Measurements from ENCODE around the gene KLHDC1.

DNA sequence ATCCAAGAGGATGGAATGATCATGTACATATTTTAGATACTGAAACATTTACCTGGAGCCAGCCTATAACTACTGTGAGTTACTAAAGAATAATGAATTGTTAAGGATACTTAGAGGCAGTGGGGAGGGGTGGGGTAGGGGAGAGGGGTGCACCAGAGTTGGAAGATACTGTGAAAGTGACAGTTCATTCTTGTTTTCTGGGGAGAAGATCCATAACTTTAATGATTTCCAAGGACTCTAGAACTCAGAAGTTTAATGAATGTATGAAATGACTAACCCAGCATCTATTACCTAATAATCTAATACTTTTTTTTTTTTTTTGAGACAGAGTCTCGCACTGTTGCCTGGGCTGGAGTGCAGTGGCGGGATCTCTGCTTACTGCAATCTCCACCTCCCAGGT lies 85.5 kb downstream of the KLHDC1 start:
- no peak for TF ChIP-seq NBN (IDR thresholded peaks at IDR 0.05; ENCODE audit: low read depth)
- TF ChIP-seq, protein P1, sequence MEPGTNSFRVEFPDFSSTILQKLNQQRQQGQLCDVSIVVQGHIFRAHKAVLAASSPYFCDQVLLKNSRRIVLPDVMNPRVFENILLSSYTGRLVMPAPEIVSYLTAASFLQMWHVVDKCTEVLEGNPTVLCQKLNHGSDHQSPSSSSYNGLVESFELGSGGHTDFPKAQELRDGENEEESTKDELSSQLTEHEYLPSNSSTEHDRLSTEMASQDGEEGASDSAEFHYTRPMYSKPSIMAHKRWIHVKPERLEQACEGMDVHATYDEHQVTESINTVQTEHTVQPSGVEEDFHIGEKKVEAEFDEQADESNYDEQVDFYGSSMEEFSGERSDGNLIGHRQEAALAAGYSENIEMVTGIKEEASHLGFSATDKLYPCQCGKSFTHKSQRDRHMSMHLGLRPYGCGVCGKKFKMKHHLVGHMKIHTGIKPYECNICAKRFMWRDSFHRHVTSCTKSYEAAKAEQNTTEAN (CRISPR knock-in tag; IDR thresholded peaks at IDR 0.05), result no peak
- TF ChIP-seq, protein P2, sequence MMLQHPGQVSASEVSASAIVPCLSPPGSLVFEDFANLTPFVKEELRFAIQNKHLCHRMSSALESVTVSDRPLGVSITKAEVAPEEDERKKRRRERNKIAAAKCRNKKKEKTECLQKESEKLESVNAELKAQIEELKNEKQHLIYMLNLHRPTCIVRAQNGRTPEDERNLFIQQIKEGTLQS (IDR thresholded peaks at IDR 0.05), result no peak
- TF ChIP-seq, protein P2 (CRISPR knock-in tag; conservative IDR thresholded peaks at IDR 0.05), result no peak
- TF ChIP-seq, protein P3, sequence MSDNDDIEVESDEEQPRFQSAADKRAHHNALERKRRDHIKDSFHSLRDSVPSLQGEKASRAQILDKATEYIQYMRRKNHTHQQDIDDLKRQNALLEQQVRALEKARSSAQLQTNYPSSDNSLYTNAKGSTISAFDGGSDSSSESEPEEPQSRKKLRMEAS (CRISPR knock-in tag; IDR thresholded peaks at IDR 0.05), result no peak
- TF ChIP-seq FOXK1 (CRISPR knock-in tag; IDR thresholded peaks at IDR 0.05; ENCODE audit: borderline replicate concordance), result no peak
- TF ChIP-seq SMC3 (conservative IDR thresholded peaks at IDR 0.05; ENCODE audit: insufficient read depth, low read depth, low read length), result no peak
- TF ChIP-seq, protein P4, sequence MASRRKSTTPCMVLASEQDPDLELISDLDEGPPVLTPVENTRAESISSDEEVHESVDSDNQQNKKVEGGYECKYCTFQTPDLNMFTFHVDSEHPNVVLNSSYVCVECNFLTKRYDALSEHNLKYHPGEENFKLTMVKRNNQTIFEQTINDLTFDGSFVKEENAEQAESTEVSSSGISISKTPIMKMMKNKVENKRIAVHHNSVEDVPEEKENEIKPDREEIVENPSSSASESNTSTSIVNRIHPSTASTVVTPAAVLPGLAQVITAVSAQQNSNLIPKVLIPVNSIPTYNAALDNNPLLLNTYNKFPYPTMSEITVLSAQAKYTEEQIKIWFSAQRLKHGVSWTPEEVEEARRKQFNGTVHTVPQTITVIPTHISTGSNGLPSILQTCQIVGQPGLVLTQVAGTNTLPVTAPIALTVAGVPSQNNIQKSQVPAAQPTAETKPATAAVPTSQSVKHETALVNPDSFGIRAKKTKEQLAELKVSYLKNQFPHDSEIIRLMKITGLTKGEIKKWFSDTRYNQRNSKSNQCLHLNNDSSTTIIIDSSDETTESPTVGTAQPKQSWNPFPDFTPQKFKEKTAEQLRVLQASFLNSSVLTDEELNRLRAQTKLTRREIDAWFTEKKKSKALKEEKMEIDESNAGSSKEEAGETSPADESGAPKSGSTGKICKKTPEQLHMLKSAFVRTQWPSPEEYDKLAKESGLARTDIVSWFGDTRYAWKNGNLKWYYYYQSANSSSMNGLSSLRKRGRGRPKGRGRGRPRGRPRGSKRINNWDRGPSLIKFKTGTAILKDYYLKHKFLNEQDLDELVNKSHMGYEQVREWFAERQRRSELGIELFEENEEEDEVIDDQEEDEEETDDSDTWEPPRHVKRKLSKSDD (conservative IDR thresholded peaks at IDR 0.05; ENCODE audit: low read length), result no peak
- TF ChIP-seq MEIS2 (IDR thresholded peaks at IDR 0.05; ENCODE audit: partially characterized antibody), result no peak
- TF ChIP-seq, protein P5, sequence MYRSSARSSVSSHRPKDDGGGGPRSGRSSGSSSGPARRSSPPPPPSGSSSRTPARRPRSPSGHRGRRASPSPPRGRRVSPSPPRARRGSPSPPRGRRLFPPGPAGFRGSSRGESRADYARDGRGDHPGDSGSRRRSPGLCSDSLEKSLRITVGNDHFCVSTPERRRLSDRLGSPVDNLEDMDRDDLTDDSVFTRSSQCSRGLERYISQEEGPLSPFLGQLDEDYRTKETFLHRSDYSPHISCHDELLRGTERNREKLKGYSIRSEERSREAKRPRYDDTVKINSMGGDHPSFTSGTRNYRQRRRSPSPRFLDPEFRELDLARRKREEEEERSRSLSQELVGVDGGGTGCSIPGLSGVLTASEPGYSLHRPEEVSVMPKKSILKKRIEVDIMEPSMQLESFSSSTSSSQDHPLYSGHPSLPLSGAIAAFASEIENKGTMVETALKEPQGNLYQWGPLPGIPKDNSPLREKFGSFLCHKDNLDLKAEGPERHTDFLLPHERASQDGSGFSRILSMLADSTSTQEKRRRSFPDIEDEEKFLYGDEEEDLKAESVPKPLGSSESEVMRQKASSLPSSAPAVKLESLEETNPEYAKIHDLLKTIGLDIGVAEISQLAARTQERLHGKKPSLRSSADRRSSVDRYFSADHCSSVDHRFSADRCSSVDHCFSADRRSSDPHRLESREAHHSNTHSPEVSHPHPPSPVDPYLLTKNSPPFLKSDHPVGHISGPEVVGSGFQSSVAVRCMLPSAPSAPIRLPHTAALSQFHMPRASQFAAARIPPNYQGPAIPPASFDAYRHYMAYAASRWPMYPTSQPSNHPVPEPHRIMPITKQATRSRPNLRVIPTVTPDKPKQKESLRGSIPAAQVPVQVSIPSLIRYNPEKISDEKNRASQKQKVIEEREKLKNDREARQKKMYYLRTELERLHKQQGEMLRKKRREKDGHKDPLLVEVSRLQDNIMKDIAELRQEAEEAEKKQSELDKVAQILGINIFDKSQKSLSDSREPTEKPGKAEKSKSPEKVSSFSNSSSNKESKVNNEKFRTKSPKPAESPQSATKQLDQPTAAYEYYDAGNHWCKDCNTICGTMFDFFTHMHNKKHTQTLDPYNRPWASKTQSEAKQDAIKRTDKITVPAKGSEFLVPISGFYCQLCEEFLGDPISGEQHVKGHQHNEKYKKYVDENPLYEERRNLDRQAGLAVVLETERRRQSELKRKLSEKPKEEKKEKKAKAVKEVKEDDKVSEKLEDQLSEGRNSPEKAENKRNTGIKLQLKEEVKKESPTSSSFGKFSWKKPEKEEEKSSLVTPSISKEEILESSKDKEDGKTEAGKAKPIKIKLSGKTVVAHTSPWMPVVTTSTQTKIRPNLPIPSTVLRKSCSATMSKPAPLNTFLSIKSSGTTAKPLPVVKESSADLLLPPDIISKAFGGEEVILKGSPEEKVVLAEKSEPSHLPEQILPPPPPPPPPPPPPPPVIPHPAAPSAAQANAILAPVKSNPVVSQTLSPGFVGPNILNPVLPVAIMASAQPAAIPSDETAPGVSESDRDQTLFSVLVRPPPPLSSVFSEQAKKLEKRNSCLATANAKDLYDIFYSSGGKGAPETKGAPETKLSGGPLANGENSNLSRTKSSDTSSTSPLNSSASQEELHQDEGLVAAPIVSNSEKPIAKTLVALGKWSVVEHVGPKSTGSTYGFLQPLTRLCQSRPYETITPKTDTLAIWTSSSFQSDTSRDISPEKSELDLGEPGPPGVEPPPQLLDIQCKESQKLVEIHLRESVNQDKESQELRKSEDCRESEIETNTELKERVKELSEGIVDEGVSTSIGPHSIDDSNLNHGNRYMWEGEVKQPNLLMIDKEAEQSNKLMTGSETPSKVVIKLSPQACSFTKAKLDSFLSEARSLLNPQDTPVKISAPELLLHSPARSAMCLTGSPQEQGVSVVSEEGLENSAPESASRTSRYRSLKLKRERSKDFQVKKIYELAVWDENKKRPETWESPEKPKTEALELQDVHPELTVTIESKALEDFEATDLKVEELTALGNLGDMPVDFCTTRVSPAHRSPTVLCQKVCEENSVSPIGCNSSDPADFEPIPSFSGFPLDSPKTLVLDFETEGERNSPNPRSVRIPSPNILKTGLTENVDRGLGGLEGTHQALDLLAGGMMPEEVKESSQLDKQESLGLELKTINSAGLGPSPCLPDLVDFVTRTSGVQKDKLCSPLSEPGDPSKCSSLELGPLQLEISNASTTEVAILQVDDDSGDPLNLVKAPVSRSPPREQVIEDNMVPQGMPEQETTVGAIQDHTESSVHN (IDR thresholded peaks at IDR 0.05; ENCODE audit: borderline replicate concordance in 1 of 2, low read depth in 1 of 2), result no peak
- no peak for TF ChIP-seq NRF1 (conservative IDR thresholded peaks at IDR 0.05 in 1 of 2, IDR thresholded peaks at IDR 0.05 in 1 of 2)
- TF ChIP-seq MXI1 (IDR thresholded peaks at IDR 0.05; ENCODE audit: low read depth, low read length), result no peak

Measured in K562 (cell line).